ENCODE data around the gene OTOR.
A peak's percentile ranks its signal among the peaks of the same experiment; 100 is the strongest.

OTOR gene

DNA sequence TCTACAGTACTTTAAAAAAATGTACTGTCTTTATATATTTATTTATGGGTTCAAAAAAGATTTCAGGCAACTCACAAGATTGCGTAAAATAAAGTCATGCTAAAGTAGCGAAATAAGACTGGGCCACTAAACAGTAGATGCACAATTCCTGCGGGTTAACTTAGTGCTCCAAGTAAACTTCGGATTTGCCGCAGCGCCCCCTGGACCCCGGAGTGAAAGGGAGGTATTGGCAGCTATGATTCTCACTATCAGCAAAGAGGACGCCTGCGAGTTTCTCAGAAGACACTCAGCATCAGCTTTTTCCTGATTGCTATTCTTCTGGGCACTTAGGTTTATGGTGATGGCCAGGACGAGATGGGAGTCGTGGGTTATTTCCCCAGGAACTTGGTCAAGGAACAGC lies 1.4 kb downstream of the OTOR start:
- no peak for DNase-seq (ENCODE audit: low spot score)

DNA sequence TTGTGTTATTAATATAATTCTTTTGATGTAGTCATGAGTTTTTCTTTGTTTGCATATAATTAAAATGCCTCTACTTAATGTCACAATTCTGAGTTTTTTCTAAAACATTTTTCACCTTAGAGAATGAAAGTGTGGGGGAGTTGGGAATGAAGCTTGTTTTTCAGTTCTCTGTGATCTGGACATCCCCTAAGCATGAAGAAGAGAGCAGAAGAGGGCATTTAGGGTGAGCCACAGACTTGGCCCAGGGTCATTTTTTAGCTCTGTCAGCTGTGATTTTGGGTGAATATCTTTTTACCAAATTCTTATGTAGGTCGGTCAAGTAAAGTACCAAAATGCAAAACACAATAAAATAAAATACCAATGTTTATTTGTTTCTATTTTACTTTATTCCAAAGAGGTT lies 3.9 kb downstream of the OTOR start:
- DNase-seq (ENCODE audit: low spot score) = no peak

DNA sequence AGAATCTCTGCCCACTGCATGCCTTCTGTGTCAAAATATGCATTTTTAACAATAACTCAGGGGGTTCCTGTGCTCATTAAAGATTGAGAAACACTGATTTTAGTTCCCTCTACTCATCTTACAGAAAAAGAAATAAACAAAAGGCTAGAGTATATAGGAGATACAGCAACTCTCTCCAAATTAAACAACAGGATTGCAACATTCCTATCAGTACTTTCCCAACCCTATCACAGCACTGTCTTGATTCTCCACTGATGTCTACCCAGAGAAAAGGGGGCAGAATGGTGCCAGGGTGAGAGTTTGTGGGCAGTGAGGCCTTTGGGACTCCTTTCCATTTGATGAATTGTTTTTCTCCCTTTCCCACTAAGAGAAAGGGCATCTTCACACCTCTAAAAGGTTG lies 4.7 kb downstream of the OTOR start:
- DNase-seq (ENCODE audit: low spot score) = no peak

DNA sequence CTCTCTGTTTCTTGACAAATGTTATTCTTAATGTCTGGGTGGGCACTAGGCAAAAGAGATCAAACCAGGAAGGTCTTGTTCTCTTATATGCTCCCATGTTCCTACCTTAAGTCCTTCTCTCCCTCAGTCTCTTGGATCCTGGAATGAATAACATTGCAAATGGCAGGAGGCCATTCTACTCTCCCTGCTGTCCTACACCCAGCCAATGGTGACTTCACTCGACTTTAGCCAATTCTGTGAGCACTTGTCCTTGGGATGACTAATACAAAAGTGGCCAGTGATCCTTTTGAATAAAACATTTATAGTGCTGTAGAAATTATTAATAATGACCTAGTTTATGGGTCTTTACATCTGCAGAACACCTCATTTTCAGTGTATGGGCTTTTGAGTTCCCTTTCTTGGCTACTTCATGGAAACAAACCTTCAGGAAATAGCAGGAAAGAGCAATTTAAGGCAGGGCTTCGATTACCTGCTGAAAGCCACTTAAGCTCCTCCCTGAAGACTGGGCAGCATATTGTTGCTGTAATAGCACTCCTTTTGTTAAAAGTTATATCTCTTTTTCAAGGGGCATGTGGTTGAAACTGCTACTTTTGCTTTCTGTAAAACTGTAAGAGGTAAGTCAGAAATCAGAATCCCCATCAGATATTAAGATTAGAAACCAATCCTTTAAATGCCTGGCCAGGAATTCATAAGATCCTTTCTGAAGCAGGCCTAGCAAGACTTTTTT lies 10.5 kb downstream of the OTOR start:
- DNase-seq (ENCODE audit: low spot score) = peak; percentile 3

DNA sequence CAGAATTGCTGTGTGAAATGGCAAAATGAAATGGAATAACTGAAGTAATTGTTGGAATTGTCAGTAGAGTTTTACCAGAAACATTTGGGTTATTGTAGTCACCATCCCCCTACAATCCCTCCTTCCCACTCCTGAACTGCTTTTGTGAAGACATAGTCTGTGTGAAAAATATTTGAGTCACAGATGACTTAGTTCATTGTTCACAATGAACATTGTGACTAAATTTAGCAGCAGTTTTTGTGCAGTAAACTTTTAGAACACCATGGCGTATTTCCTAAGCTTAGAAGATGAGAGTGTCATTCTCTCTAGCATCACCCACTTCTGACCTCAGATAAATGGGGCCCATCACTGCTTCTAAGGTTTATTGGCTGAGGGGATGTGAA lies 11.0 kb downstream of the OTOR start:
- DNase-seq (ENCODE audit: low spot score) = no peak

DNA sequence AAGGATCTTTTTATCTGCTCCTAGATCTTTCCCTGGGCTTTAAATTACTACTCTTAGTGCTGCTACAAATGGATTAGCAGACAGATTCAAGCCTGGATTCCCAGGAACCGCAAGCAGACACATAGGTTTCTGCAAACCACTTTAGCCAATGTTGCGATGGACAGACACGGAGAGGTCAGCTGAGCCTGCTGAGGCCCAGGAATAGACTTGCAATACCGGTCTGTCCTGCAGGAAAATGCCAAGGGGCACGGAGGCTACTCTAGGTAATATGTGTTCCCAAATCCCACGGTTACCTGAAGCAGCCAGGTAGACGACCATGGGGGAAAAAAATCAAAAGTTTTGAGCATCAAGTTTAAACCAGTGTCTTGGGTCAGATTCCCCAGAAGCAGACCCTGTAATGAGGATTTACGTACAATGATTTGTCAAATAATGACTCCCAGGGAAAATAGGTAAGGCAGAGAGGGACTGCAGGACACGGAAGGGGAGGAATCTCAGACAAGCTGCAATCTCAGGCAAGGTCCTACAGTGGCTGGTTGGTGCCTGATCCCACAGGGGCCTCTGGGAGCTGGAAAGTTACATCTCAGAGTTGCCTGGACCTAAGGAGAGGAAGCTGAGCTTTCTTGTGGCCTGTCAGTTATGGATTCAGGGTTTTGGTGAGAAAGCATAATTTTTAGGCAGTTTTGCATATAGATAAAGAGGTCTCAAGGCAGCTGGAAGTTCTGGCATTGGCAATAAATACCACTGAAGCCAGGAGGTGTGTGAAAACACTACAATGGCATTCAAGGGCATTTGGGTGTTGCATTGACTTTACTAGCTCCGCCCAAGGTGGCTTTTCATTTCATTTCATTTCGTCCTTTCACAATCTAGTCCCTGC lies 12.5 kb downstream of the OTOR start:
- DNase-seq (ENCODE audit: low spot score) = no peak

DNA sequence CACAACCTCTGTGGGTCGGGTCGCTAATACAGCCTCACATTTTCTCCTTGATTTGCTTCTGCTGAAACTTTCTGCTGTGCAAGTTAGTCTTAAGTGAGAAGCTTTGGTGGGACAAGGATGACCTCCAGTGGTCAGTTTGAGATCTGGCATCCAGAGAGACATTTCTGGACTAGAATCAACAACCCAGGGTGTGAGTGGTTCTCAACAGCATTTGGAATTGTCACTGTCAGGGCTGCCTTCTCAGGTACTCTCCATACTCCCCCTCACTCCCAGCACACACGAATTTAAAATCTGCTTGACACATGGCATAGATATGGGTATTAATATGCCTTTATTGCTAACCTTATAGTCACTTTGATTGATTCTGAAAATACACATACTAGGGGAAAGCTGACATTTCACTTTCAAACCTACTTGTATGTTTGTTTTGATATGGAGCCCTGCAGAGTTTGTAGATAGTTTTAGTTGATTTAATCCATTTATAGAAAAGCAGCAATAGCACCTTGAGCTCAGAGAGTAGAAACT lies 13.2 kb downstream of the OTOR start:
- DNase-seq (ENCODE audit: low spot score) = peak; percentile 52

DNA sequence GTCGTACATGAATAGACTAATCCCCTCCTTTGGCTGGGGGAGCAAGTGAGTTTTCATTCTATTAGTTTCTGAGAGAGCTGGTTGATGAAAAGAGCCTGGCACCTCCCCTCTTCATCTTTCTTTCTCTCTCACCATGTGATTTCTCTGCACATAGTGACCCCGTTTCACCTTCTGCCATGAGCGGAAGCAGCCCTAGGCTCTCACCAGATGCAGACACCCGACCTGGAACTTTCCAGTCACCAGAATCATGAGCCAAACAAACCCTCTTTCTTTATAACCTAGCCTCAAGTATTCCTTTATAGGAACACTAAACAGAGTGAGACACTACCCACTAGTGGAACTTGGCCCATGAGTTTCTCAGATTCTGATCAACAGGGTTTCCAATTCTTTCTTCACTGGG lies 16.4 kb downstream of the OTOR start:
- DNase-seq (ENCODE audit: low spot score) = no peak

DNA sequence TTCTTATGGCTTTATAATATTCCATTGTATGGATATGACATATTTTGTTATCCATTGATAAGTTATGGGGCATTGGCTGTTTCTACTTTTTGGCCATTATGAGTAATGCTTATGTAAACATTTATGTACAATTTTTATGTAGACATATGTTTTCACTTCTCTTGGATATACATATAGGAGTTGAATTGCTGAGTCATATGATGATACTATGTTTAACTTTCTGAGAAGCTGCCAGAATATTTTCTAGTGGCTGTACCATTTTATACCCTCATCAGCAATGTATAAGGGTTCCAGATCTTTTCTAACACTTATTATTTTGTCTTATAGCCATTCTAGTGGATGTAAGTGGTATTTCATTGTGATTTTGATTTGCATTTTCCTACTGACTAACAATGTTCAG lies 23.1 kb downstream of the OTOR start:
- DNase-seq (ENCODE audit: low spot score) = no peak

DNA sequence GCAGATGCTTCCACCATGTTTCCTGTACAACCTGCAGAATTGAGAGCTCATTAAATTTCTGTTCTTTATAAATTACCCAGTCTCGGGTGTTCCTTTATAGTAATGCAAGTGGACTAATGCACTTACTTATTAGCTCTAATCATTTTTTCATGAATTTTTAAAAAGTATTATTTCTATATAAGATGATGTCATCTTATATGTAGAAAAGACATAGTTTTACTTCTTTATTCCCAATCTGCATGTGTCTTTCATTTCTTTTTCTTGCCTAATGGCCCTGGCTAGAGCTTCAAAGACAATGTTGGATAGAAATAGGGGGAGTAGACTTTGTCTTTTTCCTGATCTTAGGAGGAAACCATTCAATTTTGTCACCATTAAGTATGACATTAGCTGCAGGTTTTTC lies 27.8 kb downstream of the OTOR start:
- DNase-seq (ENCODE audit: low spot score) = no peak

DNA sequence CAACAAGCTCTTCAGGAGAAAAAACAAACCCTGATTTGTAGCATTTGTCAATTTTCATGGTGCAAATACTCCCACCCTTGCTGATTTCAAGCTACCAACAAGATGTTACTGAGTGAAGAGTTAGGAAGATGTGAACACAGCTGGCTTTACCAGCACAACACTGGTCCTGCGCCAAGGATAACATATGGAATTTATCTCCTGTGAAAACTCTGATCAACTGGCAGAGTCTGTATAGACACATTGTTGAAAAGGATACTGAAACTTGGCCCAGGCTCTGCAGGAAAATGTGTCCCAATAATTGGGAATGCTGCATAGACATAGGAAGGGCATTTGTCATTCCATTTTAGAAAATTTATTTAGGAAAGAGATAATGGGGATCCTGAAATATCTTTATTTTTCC lies 29.0 kb downstream of the OTOR start:
- DNase-seq (ENCODE audit: low spot score) = no peak

DNA sequence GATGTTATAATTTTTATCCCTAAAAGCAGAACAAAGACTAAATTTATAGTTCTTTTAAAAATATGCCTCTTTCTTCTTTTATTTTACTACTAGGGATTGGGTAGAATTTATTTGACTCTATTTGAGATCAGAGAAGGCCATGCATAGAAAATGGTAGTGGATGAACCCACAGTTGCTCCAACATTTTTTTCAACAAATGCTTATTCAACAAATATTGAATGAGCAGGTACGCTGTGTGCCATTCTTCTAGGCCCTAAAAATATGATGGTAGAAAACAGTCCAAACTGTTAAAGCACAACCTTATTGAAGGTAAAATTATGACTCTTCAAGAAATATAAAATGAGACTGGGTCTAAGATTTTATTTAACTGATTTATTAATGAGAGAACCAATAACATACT lies 30.0 kb downstream of the OTOR start:
- DNase-seq (ENCODE audit: low spot score) = no peak

DNA sequence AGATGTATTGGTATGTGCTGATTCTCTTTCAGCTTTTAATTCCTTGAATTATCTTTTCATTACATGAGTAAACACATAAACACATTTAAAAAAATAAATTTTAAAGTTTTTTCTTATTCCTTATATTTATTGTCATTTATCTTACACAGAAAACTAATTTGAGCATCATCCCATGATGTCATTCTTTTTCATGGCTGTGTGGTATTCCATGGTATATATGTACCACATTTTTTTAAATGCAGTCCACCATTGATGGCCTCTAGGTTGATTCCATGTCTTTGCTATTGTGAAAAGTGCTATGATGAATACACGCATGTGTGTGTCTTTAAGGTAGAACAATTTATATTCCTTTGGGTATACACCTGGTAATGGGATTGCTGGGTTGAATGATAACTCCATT lies 33.3 kb downstream of the OTOR start:
- DNase-seq (ENCODE audit: low spot score) = no peak

DNA sequence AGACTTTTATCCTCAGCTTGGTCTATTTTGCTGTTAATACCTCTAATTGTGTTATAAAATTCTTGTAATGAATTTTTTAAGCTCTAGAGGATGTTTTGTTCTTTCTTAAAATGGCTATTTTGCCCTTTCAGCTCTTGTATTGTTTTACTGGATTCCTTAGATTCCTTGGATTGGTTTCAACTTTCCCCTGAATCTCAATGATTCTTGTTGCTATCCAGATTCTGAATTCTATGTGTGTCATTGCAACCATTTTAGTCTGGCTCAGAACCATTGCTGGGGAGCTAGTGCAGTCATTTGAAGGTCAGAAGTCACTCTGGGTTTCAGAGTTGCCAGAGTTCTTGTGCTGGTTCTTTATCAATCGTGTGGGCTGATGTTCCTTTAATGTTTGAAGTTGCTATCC lies 37.1 kb downstream of the OTOR start:
- DNase-seq (ENCODE audit: low spot score) = no peak
